Activated naive CD4-positive, alpha-beta T cell treated with anti-CD3 and anti-CD28 coated beads for 36 hours (primary cell): Measurements from ENCODE around the gene ZCCHC13. TPM values are rescaled to one million over a fixed set of nuclear protein-coding genes. Genes with fewer than 3 reads are reported as not detected.
"Not testable (repeated sequence)": the region's sequence is repeated elsewhere in the genome, so short reads cannot be mapped to it uniquely, and the experiment has no call there.

ENCODE experiments used
- CTCF ChIA-PET: fragments of 350-600 bp; sonication (Branson Sonifier 250); formaldehyde crosslinking; loops from one replicate; lab custom pipeline; 2021; ENCODE audit warnings: antibody characterized with exemption; lab: Charles Lee
- DNase-seq: peaks from one replicate; pipeline ENCODE4 v3.0.0-alpha.2; 2020
- H3K27ac Mint-ChIP-seq: one replicate; pipeline ENCODE4 v1.8.0; 2021; ENCODE audit warnings: mild to moderate bottlenecking, mixed read lengths
- H3K27me3 Mint-ChIP-seq: one replicate; pipeline ENCODE4 v1.8.0; 2021; ENCODE audit warnings: low read depth, mixed read lengths
- H3K36me3 Mint-ChIP-seq: one replicate; pipeline ENCODE4 v1.8.0; 2021; ENCODE audit warnings: low read depth, mixed read lengths
- H3K4me1 Mint-ChIP-seq: one replicate; pipeline ENCODE4 v1.8.0; 2021; ENCODE audit warnings: low read depth, mixed read lengths
- H3K4me3 Mint-ChIP-seq: one replicate; pipeline ENCODE4 v1.8.0; 2021; ENCODE audit warnings: mild to moderate bottlenecking, moderate library complexity, mixed read lengths
- H3K9me3 Mint-ChIP-seq: one replicate; pipeline ENCODE4 v1.8.0; 2021; ENCODE audit warnings: mixed read lengths
- intact Hi-C: fragments of 100-400 bp; cut with micrococcal nuclease; formaldehyde crosslinking; loops from one replicate; pipeline ENCODE4 v1.15.1; 2023
- total RNA-seq, 2 experiments: library from RNA; stranded (reverse); gene quantifications; one replicate each; pipeline ENCODE4 v1.2.3, GENCODE V29; 2021

ZCCHC13 gene
- not detected for total RNA-seq

- Mint-ChIP-seq H3K9me3 (no peaks in the 10 kb centered on the region), H3K27ac (no peak within 1 kb of the TSS), H3K27me3 (no peaks in the 10 kb centered on the region), H3K4me1 (no peaks in the 10 kb centered on the region), H3K4me3 (no peak within 1 kb of the TSS), H3K36me3 (no peaks in the 10 kb centered on the region)
- no peak for DNase-seq
- CTCF ChIA-PET = interaction anchor here (0.6 to 0.8 kb wide), 2 partner anchors 31 to 39 kb away, joined by 3 to 7 read pairs; no protein-coding TSS in a partner anchor
- intact Hi-C loops = no loop called here
Observed at GRCh38 chrX:74304016-74304415, at the start of gene ZCCHC13. Gene ZCCHC13, plus strand, starts transcription at chrX:74304180. Its CDS starts 87 bp downstream, at chrX:74304267.

GRCh38 chrX:74258111-74258510 lies 45.9 kb upstream of the ZCCHC13 start:
- H3K9me3 Mint-ChIP-seq, H3K4me3 Mint-ChIP-seq, H3K4me1 Mint-ChIP-seq, H3K27me3 Mint-ChIP-seq, CTCF ChIA-PET, H3K27ac Mint-ChIP-seq, intact Hi-C loops, DNase-seq: not testable (repeated sequence)
- peaks cover 37% of the 10 kb centered on the region for H3K36me3 Mint-ChIP-seq

GRCh38 chrX:74259885-74260491 lies 44.0 kb upstream of the ZCCHC13 start:
- H3K27ac Mint-ChIP-seq = no peak overlapping the region
- no peak overlapping the region for H3K4me3 Mint-ChIP-seq
- H3K4me1 Mint-ChIP-seq = no peaks in the 10 kb centered on the region
- intact Hi-C loops = no loop called here
- H3K36me3 Mint-ChIP-seq = peaks cover 40% of the 10 kb centered on the region
- DNase-seq = no peak
- CTCF ChIA-PET = interaction anchor here (0.6 kb wide), 1 partner anchor 27 kb away, joined by 4 read pairs; no protein-coding TSS in a partner anchor
- no peaks in the 10 kb centered on the region for H3K27me3 Mint-ChIP-seq
- peaks cover 2% of the 10 kb centered on the region for H3K9me3 Mint-ChIP-seq

- Mint-ChIP-seq H3K27me3 (no peaks in the 10 kb centered on the region), H3K27ac (no peak overlapping the region), H3K9me3 (peaks cover 2% of the 10 kb centered on the region), H3K4me3 (no peak overlapping the region), H3K4me1 (no peaks in the 10 kb centered on the region), H3K36me3 (peaks cover 31% of the 10 kb centered on the region)
- DNase-seq = no peak
- CTCF ChIA-PET = no interaction called here
- intact Hi-C loops = no loop called here
Observed at GRCh38 chrX:74262452-74263209, 41.3 kb upstream of the ZCCHC13 start.

GRCh38 chrX:74270393-74270792 lies 33.6 kb upstream of the ZCCHC13 start:
- H3K27me3 Mint-ChIP-seq = no peaks in the 10 kb centered on the region
- H3K4me3 Mint-ChIP-seq = no peak overlapping the region
- H3K36me3 Mint-ChIP-seq = peaks cover 17% of the 10 kb centered on the region
- peaks cover 8% of the 10 kb centered on the region for H3K4me1 Mint-ChIP-seq
- no peak for DNase-seq
- no peak overlapping the region for H3K27ac Mint-ChIP-seq
- H3K9me3 Mint-ChIP-seq = no peaks in the 10 kb centered on the region
- CTCF ChIA-PET = no interaction called here
- intact Hi-C loops = no loop called here

- CTCF ChIA-PET = no interaction called here
- Mint-ChIP-seq H3K27me3 (no peaks in the 10 kb centered on the region), H3K4me1 (peaks cover 13% of the 10 kb centered on the region), H3K9me3 (no peaks in the 10 kb centered on the region), H3K27ac (no peak overlapping the region), H3K4me3 (no peak overlapping the region), H3K36me3 (peaks cover 20% of the 10 kb centered on the region)
- intact Hi-C loops = no loop called here
- DNase-seq = no peak
Observed at GRCh38 chrX:74272230-74272629, 31.8 kb upstream of the ZCCHC13 start.

- CTCF ChIA-PET = interaction anchor here (1.9 kb wide), 1 partner anchor 70 kb away, joined by 5 read pairs; no protein-coding TSS in a partner anchor
- H3K4me1 Mint-ChIP-seq = peaks cover 13% of the 10 kb centered on the region
- no peaks in the 10 kb centered on the region for H3K9me3 Mint-ChIP-seq
- H3K27me3 Mint-ChIP-seq = no peaks in the 10 kb centered on the region
- H3K36me3 Mint-ChIP-seq = peaks cover 19% of the 10 kb centered on the region
- H3K4me3 Mint-ChIP-seq = no peak overlapping the region
- no peak for DNase-seq
- intact Hi-C loops = no loop called here
- H3K27ac Mint-ChIP-seq = no peak overlapping the region
Observed at GRCh38 chrX:74274516-74274915, 29.5 kb upstream of the ZCCHC13 start.

- Mint-ChIP-seq H3K27me3 (no peaks in the 10 kb centered on the region), H3K4me3 (no peak overlapping the region), H3K9me3 (no peaks in the 10 kb centered on the region), H3K4me1 (peaks cover 6% of the 10 kb centered on the region), H3K36me3 (peaks cover 17% of the 10 kb centered on the region), H3K27ac (no peak overlapping the region)
- CTCF ChIA-PET = no interaction called here
- DNase-seq = no peak
- intact Hi-C loops = no loop called here
Observed at GRCh38 chrX:74277320-74277719, 26.7 kb upstream of the ZCCHC13 start.

GRCh38 chrX:74277846-74278245 lies 26.1 kb upstream of the ZCCHC13 start:
- Mint-ChIP-seq H3K9me3 (no peaks in the 10 kb centered on the region), H3K4me3 (no peak overlapping the region), H3K4me1 (peaks cover 6% of the 10 kb centered on the region), H3K27me3 (no peaks in the 10 kb centered on the region), H3K27ac (no peak overlapping the region), H3K36me3 (peaks cover 17% of the 10 kb centered on the region)
- intact Hi-C loops = no loop called here
- DNase-seq = no peak
- CTCF ChIA-PET = no interaction called here

- Mint-ChIP-seq H3K27me3 (no peaks in the 10 kb centered on the region), H3K9me3 (no peaks in the 10 kb centered on the region), H3K36me3 (peaks cover 13% of the 10 kb centered on the region), H3K4me3 (no peak overlapping the region), H3K4me1 (peaks cover 10% of the 10 kb centered on the region), H3K27ac (no peak overlapping the region)
- DNase-seq = no peak
- CTCF ChIA-PET = no interaction called here
- intact Hi-C loops = no loop called here
Observed at GRCh38 chrX:74280759-74281158, 23.2 kb upstream of the ZCCHC13 start.

GRCh38 chrX:74284391-74284952 lies 19.5 kb upstream of the ZCCHC13 start:
- Mint-ChIP-seq H3K4me1 (peaks cover 25% of the 10 kb centered on the region), H3K36me3 (peaks cover 14% of the 10 kb centered on the region), H3K27me3 (no peaks in the 10 kb centered on the region), H3K9me3 (no peaks in the 10 kb centered on the region), H3K4me3 (no peak overlapping the region), H3K27ac (no peak overlapping the region)
- intact Hi-C loops = loop anchor here (2.0 kb wide), 1 partner anchor 64 kb away; no protein-coding TSS in a partner anchor
- CTCF ChIA-PET = no interaction called here
- no peak for DNase-seq

GRCh38 chrX:74286950-74287740 lies 16.8 kb upstream of the ZCCHC13 start:
- Mint-ChIP-seq H3K27ac (no peak overlapping the region), H3K9me3 (no peaks in the 10 kb centered on the region), H3K4me3 (no peak overlapping the region), H3K27me3 (no peaks in the 10 kb centered on the region), H3K4me1 (peaks cover 23% of the 10 kb centered on the region), H3K36me3 (peaks cover 12% of the 10 kb centered on the region)
- CTCF ChIA-PET = no interaction called here
- intact Hi-C loops = no loop called here
- no peak for DNase-seq
